ENCODE measurements around the gene TMEM121. TPM values are rescaled to one million over a fixed set of nuclear protein-coding genes. Genes with fewer than 3 reads are reported as not detected.
A peak's percentile ranks its signal among the peaks of the same experiment; 100 is the strongest.

TMEM121 gene
- total and polyA plus RNA-seq, 2 donors (not counting 1 experiment from before 2014, with no cell fraction given), result 0.99 to 3.7 TPM

GRCh38 chr14:105477660-105478397 is 48.6 kb upstream of the TMEM121 start:
- Histone ChIP-seq H4K20me1 (ENCODE audit: control insufficient read depth, insufficient read depth, low read length, poor library complexity, severe bottlenecking) (peaks cover 10% of the 10 kb centered on the region), H2AFZ (ENCODE audit: insufficient read depth, low read depth, low read length, poor library complexity, severe bottlenecking) (no peak overlapping the region), H3K9ac (ENCODE audit: low read length) (peak overlapping the region; percentile 43), H3K36me3 (replicated peaks in 1 of 2; ENCODE audit: control extremely low read depth in 1 of 2, control insufficient read depth in 1 of 2, extremely low read depth in 1 of 2, insufficient read depth in 2 of 2, low read length in 1 of 2) (no peaks in the 10 kb centered on the region), H3K27ac (ENCODE audit: low read length in 2 of 2) (peak overlapping the region; percentile 34 to 54), H3K9me3 (ENCODE audit: control extremely low read depth in 1 of 3, control insufficient read depth in 2 of 3, insufficient read depth in 1 of 3, low read length in 2 of 3) (peaks cover 0 to 40% (median 0%) of the 10 kb centered on the region in 3 donors), H3K27me3 (replicated peaks in 1 of 4; ENCODE audit: control extremely low read depth in 1 of 4, control insufficient read depth in 3 of 4, insufficient read depth in 4 of 4, low read length in 3 of 4) (peaks cover 0 to 39% (median 11%) of the 10 kb centered on the region in 4 experiments), H3K4me1 (ENCODE audit: control insufficient read depth in 2 of 2, insufficient read depth in 2 of 2, low read length in 2 of 2) (peaks cover 71 to 79% of the 10 kb centered on the region in 2 donors), H3K4me3 (ENCODE audit: control extremely low read depth in 1 of 5, extremely low read depth in 1 of 5, insufficient read depth in 1 of 5, low read depth in 2 of 5, low read length in 4 of 5) (peak overlapping the region in 2 of 5 experiments; percentile 38 to 49), H3K4me2 (replicated peaks; ENCODE audit: low read depth, low read length, poor library complexity, severe bottlenecking) (peak overlapping the region; percentile 95), H3K79me2 (ENCODE audit: control insufficient read depth, insufficient read depth, low read length) (no peaks in the 10 kb centered on the region)
- Mint-ChIP-seq H3K27me3 (no peaks in the 10 kb centered on the region), H3K4me1 (peaks cover 64% of the 10 kb centered on the region), H3K4me3 (peak overlapping the region; percentile 70), H3K9me3 (ENCODE audit: insufficient read depth) (no peaks in the 10 kb centered on the region), H3K27ac (peak overlapping the region; percentile 89)
- intact Hi-C loops (cut with micrococcal nuclease), result no loop called here
- TF ChIP-seq CTCF (IDR thresholded peaks at IDR 0.05) (no peak), EZH2 (IDR thresholded peaks at IDR 0.05; ENCODE audit: borderline replicate concordance, insufficient read depth, low read depth, low read length, poor library complexity, severe bottlenecking) (no peak)
- WGBS (ENCODE audit: insufficient coverage), result 7% methylated on average over 44 of the region's 56 CpGs
- peak; percentile 7 for ATAC-seq (ENCODE audit: low read depth)
- CTCF ChIA-PET, result interaction anchor here (7.3 kb wide), 1 partner anchor 13 kb away, joined by 121 read pairs; the partner anchor contains the start of gene TEDC1
- POLR2A ChIA-PET, result interaction anchor here (0.6 to 1.2 kb wide), 3 partner anchors 12 to 467 kb away, joined by 3 to 6 read pairs (median 3); no protein-coding TSS in a partner anchor
- DNase-seq, result peak; percentile 90
